NCI-H128 (cell line): ENCODE measurements around the gene MYO5B.
"Not testable (repeated sequence)": the region's sequence is repeated elsewhere in the genome, so short reads cannot be mapped to it uniquely, and the experiment has no call there.

Source experiments
- DNase-seq: peaks from one replicate; lab custom pipeline; 2025; ENCODE audit not compliant: unreplicated experiment; lab: John Stamatoyannopoulos, UW

The MYO5B gene

GRCh38 chr18:49811151-49811938 is 383.6 kb downstream of the MYO5B start:
- DNase-seq = no peak

GRCh38 chr18:49808553-49809191 is 386.3 kb downstream of the MYO5B start:
- not testable (repeated sequence) for DNase-seq

- no peak for DNase-seq
Measured at GRCh38 chr18:49804096-49804495, 390.9 kb downstream of the MYO5B start.

GRCh38 chr18:49802623-49803022 is 392.3 kb downstream of the MYO5B start:
- DNase-seq = no peak

GRCh38 chr18:49800491-49800890 is 394.5 kb downstream of the MYO5B start:
- DNase-seq = not testable (repeated sequence)

GRCh38 chr18:49799806-49800205 is 395.1 kb downstream of the MYO5B start:
- DNase-seq = not testable (repeated sequence)

- DNase-seq = no peak
Measured at GRCh38 chr18:49798001-49798400, 396.9 kb downstream of the MYO5B start.

- no peak for DNase-seq
Measured at GRCh38 chr18:49795612-49796552, 399.1 kb downstream of the MYO5B start.

- DNase-seq = no peak
Measured at GRCh38 chr18:49794743-49795142, 400.2 kb downstream of the MYO5B start.

- DNase-seq = not testable (repeated sequence)
Measured at GRCh38 chr18:49789560-49790134, 405.3 kb downstream of the MYO5B start.

- no peak for DNase-seq
Measured at GRCh38 chr18:49788327-49788898, 406.5 kb downstream of the MYO5B start.

GRCh38 chr18:49786019-49786720 is 408.8 kb downstream of the MYO5B start:
- DNase-seq = no peak

GRCh38 chr18:49784427-49785185 is 410.3 kb downstream of the MYO5B start:
- DNase-seq = no peak

- DNase-seq = not testable (repeated sequence)
Measured at GRCh38 chr18:49783631-49784030, 411.3 kb downstream of the MYO5B start.

- DNase-seq = no peak
Measured at GRCh38 chr18:49778826-49779465, 416.0 kb downstream of the MYO5B start.
